MM.1S (cell line): Measurements from ENCODE around the gene PARP12.

ENCODE experiments used
- DNase-seq: peaks from one replicate; pipeline ENCODE4 v3.0.0-alpha.2; 2015
- H2AFZ ChIP-seq: fragments of 300-600 bp; sonication (generic); 2 replicates; pipeline ENCODE4 v1.6.0; 2016; ENCODE audit warnings: antibody characterized with exemption, low read length
- H3F3A ChIP-seq: fragments of 300-600 bp; sonication (generic); 2 replicates; pipeline ENCODE4 v1.6.1; 2016; ENCODE audit warnings: mild to moderate bottlenecking, antibody characterized with exemption, low read length, moderate library complexity, mixed read lengths; ENCODE audit not compliant: insufficient read depth
- H3K27ac ChIP-seq: fragments of 300-600 bp; sonication (generic); 2 replicates; pipeline ENCODE4 v1.5.1; 2016; ENCODE audit warnings: mild to moderate bottlenecking, low read length
- H3K27me3 ChIP-seq: fragments of 300-600 bp; sonication (generic); replicated peaks from 2 replicates; pipeline ENCODE4 v1.6.0; 2016; ENCODE audit warnings: low read length; ENCODE audit not compliant: insufficient read depth
- H3K36me3 ChIP-seq: fragments of 300-600 bp; sonication (generic); replicated peaks from 2 replicates; pipeline ENCODE4 v1.6.1; 2016; ENCODE audit warnings: mild to moderate bottlenecking, low read length, mixed read lengths; ENCODE audit not compliant: insufficient read depth
- H3K4me1 ChIP-seq: fragments of 300-600 bp; sonication (generic); 2 replicates; pipeline ENCODE4 v1.6.1; 2016; ENCODE audit warnings: low read length, mixed read lengths
- H3K4me2 ChIP-seq: fragments of 300-600 bp; sonication (generic); 2 replicates; pipeline ENCODE4 v1.6.0; 2016; ENCODE audit warnings: low read depth, low read length
- H3K4me3 ChIP-seq: fragments of 300-600 bp; sonication (generic); 2 replicates; pipeline ENCODE4 v1.5.1; 2016; ENCODE audit warnings: low read length, mixed read lengths
- H3K79me2 ChIP-seq: fragments of 300-600 bp; sonication (generic); 2 replicates; pipeline ENCODE4 v1.6.1; 2016; ENCODE audit warnings: mixed run types, low read length, mixed read lengths
- H3K9ac ChIP-seq: fragments of 300-600 bp; sonication (generic); 2 replicates; pipeline ENCODE4 v1.6.1; 2016; ENCODE audit warnings: low read length, mixed read lengths
- H3K9me2 ChIP-seq: fragments of 300-600 bp; sonication (generic); replicated peaks from 2 replicates; pipeline ENCODE4 v1.6.1; 2016; ENCODE audit warnings: mild to moderate bottlenecking, low read length, mixed read lengths; ENCODE audit not compliant: insufficient read depth
- H3K9me3 ChIP-seq: fragments of 300-600 bp; sonication (generic); replicated peaks from 2 replicates; pipeline ENCODE4 v1.6.1; 2016; ENCODE audit warnings: mild to moderate bottlenecking, low read length, mixed read lengths; ENCODE audit not compliant: insufficient read depth
- H4K20me1 ChIP-seq: fragments of 300-600 bp; sonication (generic); 2 replicates; pipeline ENCODE4 v1.6.1; 2016; ENCODE audit warnings: mild to moderate bottlenecking, low read length, moderate library complexity, mixed read lengths; ENCODE audit not compliant: insufficient read depth
- CTCF ChIP-seq: fragments of 300-600 bp; sonication (generic); IDR thresholded peaks from 2 replicates; pipeline ENCODE4 v1.5.1; 2016; ENCODE audit warnings: antibody characterized with exemption, low read length, mixed read lengths
- EZH2 ChIP-seq: fragments of 300-600 bp; sonication (generic); optimal IDR thresholded peaks from 2 replicates; pipeline ENCODE3; 2017; ENCODE audit warnings: low read depth, mild to moderate bottlenecking, antibody characterized with exemption, low read length, mixed read lengths
- EZH2phosphoT487 ChIP-seq: fragments of 300-600 bp; sonication (generic); IDR thresholded peaks from 2 replicates; pipeline ENCODE4 v1.6.1; 2018; ENCODE audit warnings: antibody characterized with exemption, low read length

The PARP12 gene

GRCh38 chr7:140019172-140019571 lies 43.6 kb downstream of the PARP12 start:
- Histone ChIP-seq H3K4me1 (no peaks in the 10 kb centered on the region), H2AFZ (no peak overlapping the region), H3K27ac (no peak overlapping the region), H3K9ac (no peak overlapping the region), H3K9me3 (no peaks in the 10 kb centered on the region), H3K4me3 (no peak overlapping the region), H3K79me2 (no peaks in the 10 kb centered on the region), H3F3A (no peaks in the 10 kb centered on the region), H3K27me3 (no peaks in the 10 kb centered on the region), H4K20me1 (no peaks in the 10 kb centered on the region), H3K9me2 (no peaks in the 10 kb centered on the region), H3K36me3 (no peaks in the 10 kb centered on the region), H3K4me2 (no peak overlapping the region)
- no peak for TF ChIP-seq EZH2phosphoT487
- no peak for TF ChIP-seq CTCF
- TF ChIP-seq EZH2 = no peak
- DNase-seq = no peak

GRCh38 chr7:140018125-140019043 lies 44.4 kb downstream of the PARP12 start:
- no peak for TF ChIP-seq CTCF
- TF ChIP-seq EZH2phosphoT487 = no peak
- TF ChIP-seq EZH2 = no peak
- Histone ChIP-seq H4K20me1 (no peaks in the 10 kb centered on the region), H3K9me3 (no peaks in the 10 kb centered on the region), H3K9me2 (no peaks in the 10 kb centered on the region), H3K27me3 (no peaks in the 10 kb centered on the region), H3K79me2 (no peaks in the 10 kb centered on the region), H3F3A (no peaks in the 10 kb centered on the region), H3K4me2 (no peak overlapping the region), H2AFZ (no peak overlapping the region), H3K9ac (no peak overlapping the region), H3K27ac (no peak overlapping the region), H3K4me3 (no peak overlapping the region), H3K36me3 (no peaks in the 10 kb centered on the region), H3K4me1 (no peaks in the 10 kb centered on the region)
- no peak for DNase-seq

GRCh38 chr7:140017543-140017942 lies 45.2 kb downstream of the PARP12 start:
- Histone ChIP-seq H2AFZ (no peak overlapping the region), H3K9me2 (no peaks in the 10 kb centered on the region), H3K4me1 (no peaks in the 10 kb centered on the region), H3K36me3 (no peaks in the 10 kb centered on the region), H3K9ac (no peak overlapping the region), H3K27me3 (no peaks in the 10 kb centered on the region), H3K4me3 (no peak overlapping the region), H4K20me1 (no peaks in the 10 kb centered on the region), H3K9me3 (no peaks in the 10 kb centered on the region), H3K27ac (no peak overlapping the region), H3F3A (no peaks in the 10 kb centered on the region), H3K4me2 (no peak overlapping the region), H3K79me2 (no peaks in the 10 kb centered on the region)
- TF ChIP-seq EZH2phosphoT487 = no peak
- TF ChIP-seq EZH2 = no peak
- no peak for TF ChIP-seq CTCF
- DNase-seq = no peak
